ENCODE measurements around the gene NFIA. TPM values are rescaled to one million over a fixed set of nuclear protein-coding genes. Genes with fewer than 3 reads are reported as not detected.

The NFIA gene
- total and polyA plus RNA-seq, 4 experiments from 2014 or later: 5.1 to 7.3 (median 6.7) TPM

DNA sequence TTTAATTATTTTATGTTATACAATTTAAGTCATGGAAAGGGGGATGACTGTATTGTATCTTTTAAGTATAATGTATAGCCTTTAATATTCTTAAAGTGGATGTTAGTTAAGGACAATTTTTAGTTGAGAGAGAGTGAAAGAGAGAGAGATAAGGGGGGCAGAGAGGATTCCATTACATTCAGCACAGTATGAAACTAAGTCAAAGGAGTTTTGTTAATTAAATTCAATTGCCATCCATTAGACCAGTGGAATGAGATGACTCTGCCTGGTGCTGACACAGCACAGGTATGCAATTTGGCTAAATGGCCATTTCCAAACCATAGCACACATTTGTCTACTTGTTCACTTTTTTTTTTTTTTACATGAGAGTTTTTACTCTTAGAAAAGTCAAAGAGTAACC lies 27.5 kb downstream of the NFIA start:
- H3K36me3 Mint-ChIP-seq: peaks cover 0 to 12% of the 10 kb centered on the region in 2 donors
- Histone ChIP-seq H3K27me3 (ENCODE audit: insufficient read depth, low read length) (no peaks in the 10 kb centered on the region), H3K4me3 (ENCODE audit: low read length in 2 of 2) (no peak overlapping the region), H3K36me3 (ENCODE audit: insufficient read depth, low read length) (no peaks in the 10 kb centered on the region), H3K9me3 (ENCODE audit: control insufficient read depth in 1 of 2, low read length in 2 of 2) (no peaks in the 10 kb centered on the region), H3K4me1 (ENCODE audit: insufficient read depth, low read length) (no peaks in the 10 kb centered on the region), H3K27ac (ENCODE audit: low read depth, low read length) (no peak overlapping the region)
- H3K4me1 Mint-ChIP-seq: peaks cover 0 to 2% (median under 1%) of the 10 kb centered on the region in 4 donors
- peaks cover 0 to 7% (median 3%) of the 10 kb centered on the region in 8 donors for H3K9me3 Mint-ChIP-seq
- intact Hi-C loops (cut with micrococcal nuclease): no loop called here
- H3K27me3 Mint-ChIP-seq: no peaks in the 10 kb centered on the region
- CTCF ChIA-PET (ENCODE audit: partially characterized antibody): no interaction called here
- no peak overlapping the region for H3K27ac Mint-ChIP-seq
- H3K4me3 Mint-ChIP-seq: no peak overlapping the region
- no peak for DNase-seq
- POLR2A ChIA-PET (ENCODE audit: partially characterized antibody): no interaction called here

- peaks cover 0 to 12% of the 10 kb centered on the region in 2 donors for H3K36me3 Mint-ChIP-seq
- intact Hi-C loops (cut with micrococcal nuclease): no loop called here
- POLR2A ChIA-PET (ENCODE audit: partially characterized antibody): no interaction called here
Measured at GRCh38 chr1:61110554-61110953, 28.2 kb downstream of the NFIA start.

GRCh38 chr1:61111084-61112004 lies 29.0 kb downstream of the NFIA start:
- Mint-ChIP-seq H3K9me3 (peaks cover 0 to 7% (median 3%) of the 10 kb centered on the region in 8 donors), H3K4me3 (no peak overlapping the region), H3K36me3 (peaks cover 0 to 12% of the 10 kb centered on the region in 2 donors), H3K27ac (no peak overlapping the region), H3K4me1 (peaks cover 0 to 2% (median 0%) of the 10 kb centered on the region in 4 donors), H3K27me3 (no peaks in the 10 kb centered on the region)
- intact Hi-C loops (cut with micrococcal nuclease): no loop called here
- H3K4me1 ChIP-seq (ENCODE audit: insufficient read depth, low read length): no peaks in the 10 kb centered on the region
- H3K27me3 ChIP-seq (ENCODE audit: insufficient read depth, low read length): no peaks in the 10 kb centered on the region
- H3K36me3 ChIP-seq (ENCODE audit: insufficient read depth, low read length): no peaks in the 10 kb centered on the region
- ChIA-PET POLR2A (ENCODE audit: partially characterized antibody) (interaction anchor here (1.3 kb wide), 1 partner anchor 33 kb away, joined by 3 read pairs; no protein-coding TSS in a partner anchor), CTCF (ENCODE audit: partially characterized antibody) (interaction anchor here (1.6 to 1.8 kb wide), 2 partner anchors 34 to 61 kb away, joined by 4 read pairs; no protein-coding TSS in a partner anchor)
- no peaks in the 10 kb centered on the region for H3K9me3 ChIP-seq (ENCODE audit: control insufficient read depth in 1 of 2, low read length in 2 of 2)
- H3K4me3 ChIP-seq (ENCODE audit: low read length in 2 of 2): no peak overlapping the region
- H3K27ac ChIP-seq (ENCODE audit: low read depth, low read length): no peak overlapping the region
- no peak for DNase-seq

More at GRCh38 chr1:61110554-61110953, 28.2 kb downstream of the NFIA start:
- Mint-ChIP-seq H3K27ac (no peak overlapping the region), H3K9me3 (peaks cover 0 to 7% (median 3%) of the 10 kb centered on the region in 8 donors), H3K27me3 (no peaks in the 10 kb centered on the region), H3K4me1 (peaks cover 0 to 2% (median under 1%) of the 10 kb centered on the region in 4 donors), H3K4me3 (no peak overlapping the region)
- H3K36me3 ChIP-seq (ENCODE audit: insufficient read depth, low read length): no peaks in the 10 kb centered on the region
- CTCF ChIA-PET (ENCODE audit: partially characterized antibody): interaction anchor here (1.8 kb wide), 1 partner anchor 33 kb away, joined by 4 read pairs; no protein-coding TSS in a partner anchor
- H3K27ac ChIP-seq (ENCODE audit: low read depth, low read length): no peak overlapping the region
- H3K9me3 ChIP-seq (ENCODE audit: control insufficient read depth in 1 of 2, low read length in 2 of 2): no peaks in the 10 kb centered on the region
- DNase-seq: no peak
- no peak overlapping the region for H3K4me3 ChIP-seq (ENCODE audit: low read length in 2 of 2)
- H3K27me3 ChIP-seq (ENCODE audit: insufficient read depth, low read length): no peaks in the 10 kb centered on the region
- H3K4me1 ChIP-seq (ENCODE audit: insufficient read depth, low read length): no peaks in the 10 kb centered on the region

DNA sequence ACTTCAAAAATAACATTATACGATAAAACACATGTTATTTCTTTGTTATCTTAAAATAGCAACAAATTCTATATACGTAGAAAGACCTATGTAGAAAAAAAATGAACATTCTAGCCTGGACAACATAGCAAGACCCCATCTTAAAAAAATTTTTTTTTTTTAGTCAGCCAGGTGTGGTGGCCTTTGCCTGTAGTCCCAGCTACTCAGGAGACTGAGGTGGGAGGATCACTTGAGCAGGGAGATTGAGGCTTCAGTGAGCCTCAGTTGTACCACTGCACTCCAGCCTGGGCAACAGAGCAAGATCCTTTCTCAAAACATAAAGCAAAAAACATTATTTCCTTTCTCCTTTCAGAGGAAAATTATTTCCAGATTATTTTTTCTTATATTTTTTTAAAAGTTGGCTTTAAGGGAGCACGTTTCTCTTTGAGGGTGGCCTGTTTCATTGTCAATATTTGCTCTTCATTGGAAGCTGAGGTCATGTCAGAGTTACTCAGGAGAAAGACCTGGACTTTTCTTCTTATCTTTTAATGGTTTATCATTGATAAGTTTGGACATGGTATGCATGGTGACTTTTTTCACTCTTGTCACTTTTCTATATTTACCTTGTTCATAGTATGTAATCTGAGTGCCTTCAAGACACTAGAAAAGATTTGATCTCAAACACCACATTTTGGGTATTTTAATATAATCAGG lies 32.0 kb downstream of the NFIA start:
- no peaks in the 10 kb centered on the region for H3K27me3 Mint-ChIP-seq
- DNase-seq: no peak
- peaks cover 0 to 4% (median 0%) of the 10 kb centered on the region in 8 donors for H3K9me3 Mint-ChIP-seq
- no peaks in the 10 kb centered on the region for H3K27me3 ChIP-seq (ENCODE audit: insufficient read depth, low read length)
- H3K4me1 ChIP-seq (ENCODE audit: insufficient read depth, low read length): no peaks in the 10 kb centered on the region
- peaks cover 0 to 5% of the 10 kb centered on the region in 2 donors for H3K36me3 Mint-ChIP-seq
- intact Hi-C loops (cut with micrococcal nuclease): no loop called here
- H3K4me3 Mint-ChIP-seq: no peak overlapping the region
- ChIA-PET CTCF (ENCODE audit: partially characterized antibody) (interaction anchor here (1.2 to 1.7 kb wide), 3 partner anchors 36 to 65 kb away, joined by 4 to 5 read pairs (median 4); no protein-coding TSS in a partner anchor), POLR2A (ENCODE audit: partially characterized antibody) (interaction anchor here (0.9 kb wide), 1 partner anchor 64 kb away, joined by 3 read pairs; no protein-coding TSS in a partner anchor)
- H3K4me1 Mint-ChIP-seq: peaks cover 0 to 2% (median 0%) of the 10 kb centered on the region in 4 donors
- no peaks in the 10 kb centered on the region for H3K9me3 ChIP-seq (ENCODE audit: control insufficient read depth in 1 of 2, low read length in 2 of 2)
- H3K4me3 ChIP-seq (ENCODE audit: low read length in 2 of 2): no peak overlapping the region
- no peaks in the 10 kb centered on the region for H3K36me3 ChIP-seq (ENCODE audit: insufficient read depth, low read length)
- H3K27ac Mint-ChIP-seq: no peak overlapping the region
- no peak overlapping the region for H3K27ac ChIP-seq (ENCODE audit: low read depth, low read length)

DNA sequence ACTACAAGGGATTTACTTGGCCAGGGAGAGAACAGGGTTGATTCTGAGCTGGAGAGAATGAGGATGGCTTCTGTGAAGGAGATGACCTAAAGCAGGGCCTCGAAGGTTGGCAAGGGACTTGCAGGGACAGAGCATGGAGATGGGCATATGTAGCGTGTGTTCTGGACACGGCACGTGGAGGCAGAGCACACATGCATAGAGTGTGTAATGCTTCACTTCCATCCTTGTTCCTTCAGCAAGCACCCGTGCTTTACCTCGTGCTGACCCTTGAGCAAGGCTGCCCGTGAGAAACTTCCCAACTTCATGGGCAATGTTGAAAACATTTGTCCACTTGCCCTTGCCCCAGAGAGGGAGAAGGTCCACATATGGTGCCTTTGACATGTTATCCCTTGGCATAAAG lies 33.1 kb downstream of the NFIA start:
- H3K4me1 Mint-ChIP-seq: peaks cover 0 to 2% (median 0%) of the 10 kb centered on the region in 4 donors

GRCh38 chr1:61116421-61116820 lies 34.1 kb downstream of the NFIA start:
- Histone ChIP-seq H3K9me3 (ENCODE audit: control insufficient read depth in 1 of 2, low read length in 2 of 2) (no peaks in the 10 kb centered on the region), H3K36me3 (ENCODE audit: insufficient read depth, low read length) (no peaks in the 10 kb centered on the region), H3K4me3 (ENCODE audit: low read length in 2 of 2) (no peak overlapping the region), H3K27ac (ENCODE audit: low read depth, low read length) (no peak overlapping the region), H3K4me1 (ENCODE audit: insufficient read depth, low read length) (no peaks in the 10 kb centered on the region), H3K27me3 (ENCODE audit: insufficient read depth, low read length) (no peaks in the 10 kb centered on the region)
- peaks cover 0 to 4% (median 0%) of the 10 kb centered on the region in 8 donors for H3K9me3 Mint-ChIP-seq
- H3K4me1 Mint-ChIP-seq: no peaks in the 10 kb centered on the region
- intact Hi-C loops (cut with micrococcal nuclease): no loop called here
- no peak for DNase-seq
- H3K27me3 Mint-ChIP-seq: no peaks in the 10 kb centered on the region
- H3K36me3 Mint-ChIP-seq: peaks cover 0 to 5% of the 10 kb centered on the region in 2 donors
- no peak overlapping the region for H3K4me3 Mint-ChIP-seq
- CTCF ChIA-PET (ENCODE audit: partially characterized antibody): interaction anchor here (1.3 kb wide), 1 partner anchor 67 kb away, joined by 6 read pairs; no protein-coding TSS in a partner anchor
- POLR2A ChIA-PET (ENCODE audit: partially characterized antibody): no interaction called here
- no peak overlapping the region for H3K27ac Mint-ChIP-seq

More for the DNA sequence above, 33.1 kb downstream of the NFIA start:
- Mint-ChIP-seq H3K9me3 (peaks cover 0 to 4% (median 0%) of the 10 kb centered on the region in 8 donors), H3K4me3 (no peak overlapping the region), H3K36me3 (peaks cover 0 to 5% of the 10 kb centered on the region in 2 donors), H3K27me3 (no peaks in the 10 kb centered on the region), H3K27ac (no peak overlapping the region)
- ChIA-PET POLR2A (ENCODE audit: partially characterized antibody) (no interaction called here), CTCF (ENCODE audit: partially characterized antibody) (interaction anchor here (1.2 to 1.4 kb wide), 2 partner anchors 37 to 66 kb away, joined by 4 to 5 read pairs; no protein-coding TSS in a partner anchor)
- DNase-seq: no peak
- Histone ChIP-seq H3K27ac (ENCODE audit: low read depth, low read length) (no peak overlapping the region), H3K36me3 (ENCODE audit: insufficient read depth, low read length) (no peaks in the 10 kb centered on the region), H3K9me3 (ENCODE audit: control insufficient read depth in 1 of 2, low read length in 2 of 2) (no peaks in the 10 kb centered on the region), H3K4me3 (ENCODE audit: low read length in 2 of 2) (no peak overlapping the region), H3K4me1 (ENCODE audit: insufficient read depth, low read length) (no peaks in the 10 kb centered on the region), H3K27me3 (ENCODE audit: insufficient read depth, low read length) (no peaks in the 10 kb centered on the region)
- intact Hi-C loops (cut with micrococcal nuclease): no loop called here

DNA sequence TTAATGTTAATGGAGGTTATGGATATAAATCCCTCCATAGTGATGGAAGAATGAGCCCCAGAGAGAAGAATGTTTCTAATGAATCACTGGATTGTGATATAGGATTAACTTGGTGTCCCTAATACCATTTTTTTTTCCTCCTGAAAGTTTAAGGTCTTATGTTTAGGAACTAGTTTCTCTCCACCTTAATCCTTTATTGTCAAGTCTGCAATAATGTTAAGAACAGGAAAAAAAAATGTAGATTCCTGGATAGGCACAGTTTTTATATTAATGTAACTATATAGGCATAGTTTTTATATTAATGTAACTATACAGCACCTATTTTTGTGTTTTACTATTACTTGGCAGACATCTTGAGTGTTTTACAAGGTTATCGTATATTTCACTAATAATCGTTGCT lies 34.9 kb downstream of the NFIA start:
- H3K4me1 Mint-ChIP-seq: no peaks in the 10 kb centered on the region
- H3K36me3 ChIP-seq (ENCODE audit: insufficient read depth, low read length): no peaks in the 10 kb centered on the region
- no peak overlapping the region for H3K4me3 Mint-ChIP-seq
- no peak overlapping the region for H3K27ac ChIP-seq (ENCODE audit: low read depth, low read length)
- no peaks in the 10 kb centered on the region for H3K27me3 ChIP-seq (ENCODE audit: insufficient read depth, low read length)
- intact Hi-C loops (cut with micrococcal nuclease): no loop called here
- no peak for DNase-seq
- H3K4me3 ChIP-seq (ENCODE audit: low read length in 2 of 2): no peak overlapping the region
- CTCF ChIA-PET (ENCODE audit: partially characterized antibody): interaction anchor here (1.3 kb wide), 1 partner anchor 68 kb away, joined by 6 read pairs; no protein-coding TSS in a partner anchor
- peaks cover 0 to 4% (median 0%) of the 10 kb centered on the region in 8 donors for H3K9me3 Mint-ChIP-seq
- no peaks in the 10 kb centered on the region for H3K9me3 ChIP-seq (ENCODE audit: control insufficient read depth in 1 of 2, low read length in 2 of 2)
- no peaks in the 10 kb centered on the region for H3K27me3 Mint-ChIP-seq
- peaks cover 0 to 5% of the 10 kb centered on the region in 2 donors for H3K36me3 Mint-ChIP-seq
- POLR2A ChIA-PET (ENCODE audit: partially characterized antibody): no interaction called here
- no peak overlapping the region for H3K27ac Mint-ChIP-seq
- no peaks in the 10 kb centered on the region for H3K4me1 ChIP-seq (ENCODE audit: insufficient read depth, low read length)

All from CD4-positive, alpha-beta memory T cell (primary cell).